ENCODE measurements around the gene IFNL1.
"Not testable (repeated sequence)": the region's sequence is repeated elsewhere in the genome, so short reads cannot be mapped to it uniquely, and the experiment has no call there.

GRCh38 chr19:39268531-39269223, 27.5 kb upstream of the IFNL1 start:
- TF ChIP-seq CTCF, POLR2A (IDR thresholded peaks at IDR 0.05): not testable (repeated sequence)

Data from heart left ventricle (tissue), 13 donors.